DOHH2 (cell line): ENCODE results near the gene CNKSR3.

Experiments
- H3F3A ChIP-seq: fragments of 200-600 bp; sonication (generic), shearing (Covaris generic); 2 replicates; pipeline ENCODE4 v1.6.0; 2016; ENCODE audit warnings: antibody characterized with exemption, mild to moderate bottlenecking; ENCODE audit not compliant: control insufficient read depth, insufficient read depth
- H3K27ac ChIP-seq: fragments of 200-600 bp; sonication (generic); 2 replicates; pipeline ENCODE4 v1.5.1; 2014; ENCODE audit warnings: low read depth, mild to moderate bottlenecking, low read length, moderate library complexity
- H3K27me3 ChIP-seq: fragments of 200-600 bp; sonication (generic); 2 replicates; pipeline ENCODE4 v1.6.1; 2014; ENCODE audit warnings: mild to moderate bottlenecking, low read length, mixed read lengths; ENCODE audit not compliant: control insufficient read depth
- H3K36me3 ChIP-seq: fragments of 200-600 bp; sonication (generic); 2 replicates; pipeline ENCODE4 v1.6.1; 2014; ENCODE audit warnings: mild to moderate bottlenecking, low read length, moderate library complexity, mixed read lengths; ENCODE audit not compliant: control insufficient read depth
- H3K4me1 ChIP-seq: fragments of 200-600 bp; sonication (generic); 2 replicates; pipeline ENCODE4 v1.6.1; 2014; ENCODE audit warnings: mild to moderate bottlenecking, low read length, mixed read lengths; ENCODE audit not compliant: control insufficient read depth
- H3K4me2 ChIP-seq: fragments of 200-600 bp; sonication (generic); 2 replicates; pipeline ENCODE4 v1.6.0; 2014; ENCODE audit warnings: mild to moderate bottlenecking, low read length, moderate library complexity
- H3K4me3 ChIP-seq: fragments of 200-600 bp; sonication (generic); 2 replicates; pipeline ENCODE4 v1.5.1; 2014; ENCODE audit warnings: mild to moderate bottlenecking, low read length, mixed read lengths
- H3K79me2 ChIP-seq: fragments of 200-600 bp; sonication (generic); 2 replicates; pipeline ENCODE4 v1.6.1; 2014; ENCODE audit warnings: mild to moderate bottlenecking, low read length, mixed read lengths; ENCODE audit not compliant: control insufficient read depth
- H3K9me2 ChIP-seq: fragments of 200-600 bp; sonication (generic); replicated peaks from 2 replicates; pipeline ENCODE4 v1.6.1; 2014; ENCODE audit warnings: mild to moderate bottlenecking, low read length, mixed read lengths; ENCODE audit not compliant: control insufficient read depth
- H3K9me3 ChIP-seq: fragments of 200-600 bp; sonication (generic); 2 replicates; pipeline ENCODE4 v1.6.1; 2014; ENCODE audit warnings: antibody characterized with exemption, low read length, mixed read lengths; ENCODE audit not compliant: control insufficient read depth, insufficient read depth
- H4K20me1 ChIP-seq: fragments of 200-600 bp; sonication (generic); 2 replicates; pipeline ENCODE4 v1.6.0; 2014; ENCODE audit warnings: low read depth, mild to moderate bottlenecking, antibody characterized with exemption, low read length, moderate library complexity; ENCODE audit not compliant: control insufficient read depth, insufficient read depth
- EZH2phosphoT487 ChIP-seq: fragments of 200-600 bp; sonication (generic); IDR thresholded peaks from 2 replicates; pipeline ENCODE4 v1.6.1; 2017; ENCODE audit warnings: borderline replicate concordance, mild to moderate bottlenecking, antibody characterized with exemption, low read length, moderate library complexity, mixed read lengths
- TF ChIP-seq, protein P1 (sequence below): fragments of 200-600 bp; sonication (generic); IDR thresholded peaks from one replicate; pipeline ENCODE4 v1.5.1; 2014; ENCODE audit warnings: antibody characterized with exemption, mild to moderate bottlenecking, low read depth, low read length; ENCODE audit not compliant: poor library complexity, severe bottlenecking

The CNKSR3 gene

GRCh38 chr6:154529957-154530356, 19.5 kb upstream of the CNKSR3 start:
- Histone ChIP-seq H3K36me3 (no peaks in the 10 kb centered on the region), H3K4me1 (no peaks in the 10 kb centered on the region), H4K20me1 (no peaks in the 10 kb centered on the region), H3K27ac (no peak overlapping the region), H3K9me3 (no peaks in the 10 kb centered on the region), H3K27me3 (no peaks in the 10 kb centered on the region), H3F3A (no peaks in the 10 kb centered on the region), H3K4me2 (no peak overlapping the region), H3K9me2 (no peaks in the 10 kb centered on the region), H3K79me2 (no peaks in the 10 kb centered on the region), H3K4me3 (no peak overlapping the region)
- no peak for TF ChIP-seq EZH2phosphoT487
- TF ChIP-seq, protein P1, sequence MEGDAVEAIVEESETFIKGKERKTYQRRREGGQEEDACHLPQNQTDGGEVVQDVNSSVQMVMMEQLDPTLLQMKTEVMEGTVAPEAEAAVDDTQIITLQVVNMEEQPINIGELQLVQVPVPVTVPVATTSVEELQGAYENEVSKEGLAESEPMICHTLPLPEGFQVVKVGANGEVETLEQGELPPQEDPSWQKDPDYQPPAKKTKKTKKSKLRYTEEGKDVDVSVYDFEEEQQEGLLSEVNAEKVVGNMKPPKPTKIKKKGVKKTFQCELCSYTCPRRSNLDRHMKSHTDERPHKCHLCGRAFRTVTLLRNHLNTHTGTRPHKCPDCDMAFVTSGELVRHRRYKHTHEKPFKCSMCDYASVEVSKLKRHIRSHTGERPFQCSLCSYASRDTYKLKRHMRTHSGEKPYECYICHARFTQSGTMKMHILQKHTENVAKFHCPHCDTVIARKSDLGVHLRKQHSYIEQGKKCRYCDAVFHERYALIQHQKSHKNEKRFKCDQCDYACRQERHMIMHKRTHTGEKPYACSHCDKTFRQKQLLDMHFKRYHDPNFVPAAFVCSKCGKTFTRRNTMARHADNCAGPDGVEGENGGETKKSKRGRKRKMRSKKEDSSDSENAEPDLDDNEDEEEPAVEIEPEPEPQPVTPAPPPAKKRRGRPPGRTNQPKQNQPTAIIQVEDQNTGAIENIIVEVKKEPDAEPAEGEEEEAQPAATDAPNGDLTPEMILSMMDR: no peak

- Histone ChIP-seq H4K20me1 (no peaks in the 10 kb centered on the region), H3F3A (no peaks in the 10 kb centered on the region), H3K9me2 (no peaks in the 10 kb centered on the region), H3K4me3 (no peak overlapping the region), H3K36me3 (no peaks in the 10 kb centered on the region), H3K79me2 (no peaks in the 10 kb centered on the region), H3K9me3 (no peaks in the 10 kb centered on the region), H3K27ac (no peak overlapping the region), H3K4me2 (no peak overlapping the region), H3K4me1 (no peaks in the 10 kb centered on the region), H3K27me3 (no peaks in the 10 kb centered on the region)
- TF ChIP-seq EZH2phosphoT487: no peak
- TF ChIP-seq, protein P1: no peak
Observed at GRCh38 chr6:154528310-154528915, 17.9 kb upstream of the CNKSR3 start.

- no peaks in the 10 kb centered on the region for H3K79me2 ChIP-seq
- TF ChIP-seq EZH2phosphoT487: no peak
- TF ChIP-seq, protein P1: no peak
- no peaks in the 10 kb centered on the region for H3K9me2 ChIP-seq
- no peaks in the 10 kb centered on the region for H3K36me3 ChIP-seq
- no peaks in the 10 kb centered on the region for H3F3A ChIP-seq
- H3K27ac ChIP-seq: no peak overlapping the region
- no peaks in the 10 kb centered on the region for H3K4me1 ChIP-seq
- H3K4me3 ChIP-seq: no peak overlapping the region
- H3K27me3 ChIP-seq: no peaks in the 10 kb centered on the region
- no peak overlapping the region for H3K4me2 ChIP-seq
- no peaks in the 10 kb centered on the region for H3K9me3 ChIP-seq
- no peaks in the 10 kb centered on the region for H4K20me1 ChIP-seq
Observed at GRCh38 chr6:154526996-154527395, 16.5 kb upstream of the CNKSR3 start.

GRCh38 chr6:154522576-154522975, 12.1 kb upstream of the CNKSR3 start:
- H3K79me2 ChIP-seq: no peaks in the 10 kb centered on the region
- no peak overlapping the region for H3K27ac ChIP-seq
- H3F3A ChIP-seq: no peaks in the 10 kb centered on the region
- no peaks in the 10 kb centered on the region for H3K4me1 ChIP-seq
- no peaks in the 10 kb centered on the region for H3K9me3 ChIP-seq
- no peak overlapping the region for H3K4me2 ChIP-seq
- H4K20me1 ChIP-seq: no peaks in the 10 kb centered on the region
- no peaks in the 10 kb centered on the region for H3K36me3 ChIP-seq
- H3K27me3 ChIP-seq: no peaks in the 10 kb centered on the region
- TF ChIP-seq, protein P1: no peak
- TF ChIP-seq EZH2phosphoT487: no peak
- H3K9me2 ChIP-seq: no peaks in the 10 kb centered on the region
- no peak overlapping the region for H3K4me3 ChIP-seq
